ENCODE measurements around the gene PAQR4. TPM values are rescaled to one million over a fixed set of nuclear protein-coding genes. Genes with fewer than 3 reads are reported as not detected.

Gene PAQR4
- total and polyA plus RNA-seq, 2 of the 13 experiments (the other 11 are each of a cell fraction or from before 2014, with no cell fraction given): 15.9 to 24.8 TPM

DNA sequence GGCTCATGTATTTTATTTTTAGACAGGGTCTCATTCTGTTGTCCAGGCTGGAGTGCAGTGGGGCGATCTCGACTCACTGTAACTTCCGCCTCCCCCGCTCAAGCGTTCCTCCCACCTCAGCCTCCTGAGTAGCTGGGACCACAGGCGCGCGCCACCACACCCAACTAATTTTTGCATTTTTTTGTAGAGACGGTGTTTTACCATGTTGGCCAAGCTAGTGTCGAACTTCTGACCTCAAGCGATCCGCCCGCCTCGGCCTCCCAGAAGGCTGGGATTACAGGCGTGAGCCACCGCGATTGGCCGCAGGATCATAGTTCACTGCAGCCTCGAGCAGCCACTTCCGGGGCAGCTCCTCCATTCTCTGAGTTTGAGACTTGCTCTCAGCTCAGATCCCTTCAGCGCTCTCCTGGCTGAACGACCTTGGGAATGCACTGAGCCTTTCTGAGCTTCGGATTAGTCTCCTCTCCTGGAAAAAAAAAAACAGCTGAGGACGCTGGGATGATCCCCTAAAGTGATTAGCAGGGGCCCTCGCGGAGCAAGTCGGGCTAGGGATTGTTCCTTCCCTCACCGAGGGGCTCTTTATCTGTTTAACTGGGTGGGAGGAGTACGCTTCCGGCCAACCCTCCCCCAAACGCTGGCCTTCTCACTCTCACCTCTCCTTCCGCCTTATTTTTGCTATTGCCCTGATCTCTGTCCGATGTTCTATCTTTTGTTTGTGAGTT is 12.2 kb downstream of the PAQR4 start (continued):
- TF ChIP-seq ZNF773 (CRISPR knock-in tag; IDR thresholded peaks at IDR 0.05; ENCODE audit: borderline replicate concordance) (no peak), ZNF777 (CRISPR knock-in tag; IDR thresholded peaks at IDR 0.05) (no peak), ZNF530 (CRISPR knock-in tag; IDR thresholded peaks at IDR 0.05; ENCODE audit: low read depth) (no peak), ZNF580 (CRISPR knock-in tag; IDR thresholded peaks at IDR 0.05; ENCODE audit: borderline replicate concordance, low read depth) (no peak), SP4 (CRISPR knock-in tag; IDR thresholded peaks at IDR 0.05) (peak; percentile 53; the same call in 1 of the 2 replicates), NR2C2 (CRISPR knock-in tag; IDR thresholded peaks at IDR 0.05; ENCODE audit: borderline replicate concordance) (peak; percentile 92), ZBTB21 (CRISPR knock-in tag; IDR thresholded peaks at IDR 0.05) (no peak), ZNF501 (CRISPR knock-in tag; IDR thresholded peaks at IDR 0.05) (peak; percentile 62; the same call in 1 of the 2 replicates), ARID5B (CRISPR knock-in tag; IDR thresholded peaks at IDR 0.05) (peak; percentile 51), ZNF816 (CRISPR knock-in tag; IDR thresholded peaks at IDR 0.05; ENCODE audit: borderline replicate concordance) (no peak), YY1 (IDR thresholded peaks at IDR 0.05; ENCODE audit: insufficient read depth, insufficient replicate concordance, low read depth, low read length) (peak; percentile 59), AKAP8 (CRISPR knock-in tag; IDR thresholded peaks at IDR 0.05) (no peak; the same call in 1 of the 2 replicates), THYN1 (CRISPR knock-in tag; IDR thresholded peaks at IDR 0.05; ENCODE audit: borderline replicate concordance, low read depth) (no peak), ZBTB7A (CRISPR knock-in tag; IDR thresholded peaks at IDR 0.05) (peak; percentile 42; the same call in 1 of the 2 replicates), ZNF274 (CRISPR knock-in tag; IDR thresholded peaks at IDR 0.05) (0 out of 2 replicates have a peak, but pooled peaks have one; percentile 6), FOXA1 (IDR thresholded peaks at IDR 0.05) (no peak), FOXA1 (CRISPR knock-in tag; IDR thresholded peaks at IDR 0.05) (no peak), SOX13 (IDR thresholded peaks at IDR 0.05) (0 out of 2 replicates have a peak, but pooled peaks have one; percentile 10), SOX13 (CRISPR knock-in tag; conservative IDR thresholded peaks at IDR 0.05 in 1 of 2, IDR thresholded peaks at IDR 0.05 in 1 of 2) (peak in 1 of 2 experiments; percentile 8; a peak in 1 of 4 replicates), ZNF260 (CRISPR knock-in tag; IDR thresholded peaks at IDR 0.05; ENCODE audit: borderline replicate concordance, low read depth) (no peak)
- TF ChIP-seq, protein P1, sequence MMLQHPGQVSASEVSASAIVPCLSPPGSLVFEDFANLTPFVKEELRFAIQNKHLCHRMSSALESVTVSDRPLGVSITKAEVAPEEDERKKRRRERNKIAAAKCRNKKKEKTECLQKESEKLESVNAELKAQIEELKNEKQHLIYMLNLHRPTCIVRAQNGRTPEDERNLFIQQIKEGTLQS (CRISPR knock-in tag; IDR thresholded peaks at IDR 0.05): no peak
- TF ChIP-seq, protein P2, sequence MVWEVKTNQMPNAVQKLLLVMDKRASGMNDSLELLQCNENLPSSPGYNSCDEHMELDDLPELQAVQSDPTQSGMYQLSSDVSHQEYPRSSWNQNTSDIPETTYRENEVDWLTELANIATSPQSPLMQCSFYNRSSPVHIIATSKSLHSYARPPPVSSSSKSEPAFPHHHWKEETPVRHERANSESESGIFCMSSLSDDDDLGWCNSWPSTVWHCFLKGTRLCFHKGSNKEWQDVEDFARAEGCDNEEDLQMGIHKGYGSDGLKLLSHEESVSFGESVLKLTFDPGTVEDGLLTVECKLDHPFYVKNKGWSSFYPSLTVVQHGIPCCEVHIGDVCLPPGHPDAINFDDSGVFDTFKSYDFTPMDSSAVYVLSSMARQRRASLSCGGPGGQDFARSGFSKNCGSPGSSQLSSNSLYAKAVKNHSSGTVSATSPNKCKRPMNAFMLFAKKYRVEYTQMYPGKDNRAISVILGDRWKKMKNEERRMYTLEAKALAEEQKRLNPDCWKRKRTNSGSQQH (CRISPR knock-in tag; IDR thresholded peaks at IDR 0.05; ENCODE audit: low read depth): peak; percentile 72; the same call in 1 of the 2 replicates
